22Rv1 (cell line): ENCODE data around the gene SNX25.

Experiments
- CTCF ChIP-seq: fragments of 450-650 bp; IDR thresholded peaks from 2 replicates; pipeline ENCODE4 v1.5.1; 2017; ENCODE audit warnings: mild to moderate bottlenecking
- ZFX ChIP-seq: fragments of 450-650 bp; IDR thresholded peaks from 2 replicates; pipeline ENCODE4 v1.6.1; 2017; ENCODE audit warnings: antibody characterized with exemption, borderline replicate concordance

GRCh38 chr4:185238750-185239149 lies 29.4 kb downstream of the SNX25 start:
- no peak for TF ChIP-seq CTCF
- TF ChIP-seq ZFX, result no peak
